ENCODE results near the gene C2CD4B.
A peak's percentile ranks its signal among the peaks of the same experiment; 100 is the strongest.

The C2CD4B gene

DNA sequence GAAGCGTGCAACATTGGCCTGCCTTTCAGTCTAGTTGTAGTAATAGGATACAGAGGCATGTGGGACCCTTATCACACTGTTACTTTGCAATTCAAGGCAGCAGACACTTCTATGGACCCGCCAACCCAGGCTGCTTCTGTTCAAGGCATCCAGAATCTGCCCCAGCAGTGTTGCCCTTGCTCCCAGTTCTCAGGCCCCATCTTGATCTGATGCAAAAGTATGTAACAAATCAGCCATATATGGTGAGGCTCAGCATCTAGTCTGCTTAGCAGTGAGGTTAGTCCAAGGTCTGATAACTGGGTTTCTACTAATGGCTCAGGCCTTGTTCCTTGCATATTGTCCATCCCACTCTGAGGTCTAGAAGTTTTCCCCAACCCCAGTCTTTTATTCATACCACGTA lies 17.9 kb downstream of the C2CD4B start:
- no peak for DNase-seq

DNA sequence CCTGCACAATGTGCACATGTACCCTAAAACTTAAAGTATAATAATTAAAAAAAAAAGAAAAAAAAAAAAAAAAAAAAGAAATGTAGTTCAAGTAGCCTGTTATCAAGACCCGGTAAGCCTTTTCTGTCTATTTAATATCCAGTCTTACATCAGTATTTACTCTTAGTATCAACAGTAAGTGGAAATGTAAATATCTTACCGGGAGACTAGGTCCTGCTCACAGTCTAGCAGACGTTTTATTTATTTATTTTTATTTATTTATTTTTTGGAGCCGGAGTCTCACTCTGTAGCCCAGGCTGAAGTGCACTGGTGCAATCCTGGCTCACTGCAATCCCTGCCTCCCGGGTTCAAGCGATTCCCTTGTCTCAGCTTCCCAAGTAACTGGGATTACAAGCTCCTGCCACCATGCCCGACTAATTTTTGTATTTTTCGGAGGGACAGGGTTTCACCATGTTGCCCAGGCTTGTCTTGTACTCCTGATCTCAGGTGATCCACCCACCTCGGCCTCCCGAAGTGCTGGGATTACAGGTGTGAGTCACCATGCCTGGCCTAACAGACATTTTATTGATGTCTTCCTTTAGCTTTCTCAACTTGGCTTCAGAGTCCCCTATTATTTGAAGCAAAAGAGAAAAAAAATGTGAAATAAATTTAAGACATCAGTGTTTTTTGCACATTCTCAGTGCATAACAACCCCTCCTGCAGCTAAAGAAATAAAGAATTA lies 19.9 kb downstream of the C2CD4B start:
- no peak for DNase-seq

DNA sequence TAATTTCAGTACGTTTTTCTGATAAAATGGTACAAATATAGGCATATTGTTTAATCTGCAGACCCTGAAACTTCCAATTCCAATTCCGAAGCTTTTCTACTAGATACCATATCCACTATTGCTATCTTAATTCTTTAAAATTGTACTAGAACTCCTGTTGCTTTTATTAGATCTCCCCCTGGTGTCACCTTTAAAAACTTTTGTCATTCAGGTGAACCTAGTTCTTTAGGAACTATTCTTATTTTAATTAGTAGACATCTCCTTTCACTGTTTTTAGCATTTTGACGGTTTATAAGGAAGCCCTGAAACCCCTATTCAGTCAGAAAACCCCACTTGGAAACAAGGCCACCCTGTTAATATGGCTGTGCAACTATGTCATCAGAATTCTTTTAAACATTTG lies 22.3 kb downstream of the C2CD4B start:
- DNase-seq = no peak

DNA sequence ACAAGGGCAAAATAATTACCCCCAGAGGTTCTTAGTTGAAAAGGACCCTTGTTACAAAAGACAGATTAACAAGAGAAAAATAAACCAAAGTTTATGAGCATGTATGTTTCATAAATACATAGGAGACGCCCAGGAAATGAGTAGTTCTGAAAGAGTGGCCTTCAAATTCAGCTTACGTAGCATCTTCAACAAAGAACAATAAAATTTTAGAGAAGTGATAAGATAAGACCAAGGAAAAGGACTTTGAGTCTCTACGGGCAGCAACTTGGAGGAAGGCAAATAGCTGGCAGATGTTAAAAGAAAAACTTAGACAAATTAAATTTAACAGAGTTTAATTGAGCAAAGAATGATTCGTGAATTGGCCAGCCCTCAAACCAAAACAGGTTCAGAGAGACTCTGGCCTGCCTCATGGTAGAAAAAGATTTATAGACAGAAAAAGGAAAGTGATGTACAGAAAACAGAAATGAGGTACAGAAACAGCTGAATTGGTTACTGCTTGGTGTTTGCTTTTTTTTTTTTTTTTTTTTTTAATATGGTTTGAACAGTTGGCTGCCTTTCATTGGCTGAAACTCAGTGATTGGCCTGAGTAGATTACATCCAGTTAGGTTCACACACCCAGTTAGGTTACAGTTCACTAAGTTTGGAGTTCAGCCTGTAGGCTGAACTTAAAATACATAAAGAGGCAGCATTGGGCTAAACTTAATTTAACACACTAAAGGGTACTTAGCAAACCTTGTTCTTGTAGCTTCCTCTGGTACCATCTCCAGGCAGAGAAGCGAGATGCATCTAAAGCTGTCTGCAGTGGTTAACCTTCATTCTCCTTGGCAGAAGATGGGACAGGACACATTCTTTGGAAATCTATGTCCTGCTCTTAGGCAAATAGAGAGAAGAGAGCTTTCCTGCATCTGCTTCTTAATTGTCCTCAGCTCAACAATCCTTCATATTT lies 23.2 kb downstream of the C2CD4B start:
- DNase-seq = no peak

DNA sequence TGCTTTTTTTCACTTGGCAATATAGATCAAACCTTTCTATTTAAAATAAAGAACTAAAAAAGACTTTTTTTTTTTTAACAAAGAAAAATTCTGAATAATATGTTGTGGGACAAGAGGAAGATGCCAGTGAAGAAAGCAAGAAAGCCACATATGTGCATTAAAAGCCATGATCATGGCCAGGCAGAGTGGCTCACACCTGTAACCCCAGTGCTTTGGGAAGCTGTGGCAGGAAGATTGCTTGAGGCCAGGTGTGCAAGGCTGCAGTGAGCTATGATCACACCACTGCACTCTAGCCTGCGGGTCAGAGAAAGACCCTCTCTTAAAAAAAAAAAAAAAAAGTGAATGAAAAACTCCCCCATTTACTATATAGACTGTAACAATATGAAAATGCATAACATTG lies 23.9 kb downstream of the C2CD4B start:
- DNase-seq = no peak

DNA sequence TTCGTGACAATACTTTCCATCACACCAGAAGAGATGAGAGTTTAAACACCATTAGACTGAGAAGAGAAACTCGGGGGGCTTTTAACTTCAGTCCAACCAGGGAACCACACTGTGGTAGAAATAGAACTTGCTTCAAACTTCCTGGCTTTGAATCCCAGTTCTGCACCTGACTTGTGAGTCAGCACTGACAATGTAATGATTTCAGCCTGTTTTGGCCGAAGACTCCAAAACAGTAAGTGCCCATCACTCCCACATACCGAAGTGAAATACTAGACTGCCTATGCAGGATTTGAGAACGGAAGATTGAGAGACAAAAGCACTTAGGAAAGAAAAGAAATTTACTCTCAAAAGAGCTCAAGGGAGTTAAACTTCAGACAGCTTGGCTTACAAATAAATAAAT lies 27.0 kb downstream of the C2CD4B start:
- DNase-seq = no peak

DNA sequence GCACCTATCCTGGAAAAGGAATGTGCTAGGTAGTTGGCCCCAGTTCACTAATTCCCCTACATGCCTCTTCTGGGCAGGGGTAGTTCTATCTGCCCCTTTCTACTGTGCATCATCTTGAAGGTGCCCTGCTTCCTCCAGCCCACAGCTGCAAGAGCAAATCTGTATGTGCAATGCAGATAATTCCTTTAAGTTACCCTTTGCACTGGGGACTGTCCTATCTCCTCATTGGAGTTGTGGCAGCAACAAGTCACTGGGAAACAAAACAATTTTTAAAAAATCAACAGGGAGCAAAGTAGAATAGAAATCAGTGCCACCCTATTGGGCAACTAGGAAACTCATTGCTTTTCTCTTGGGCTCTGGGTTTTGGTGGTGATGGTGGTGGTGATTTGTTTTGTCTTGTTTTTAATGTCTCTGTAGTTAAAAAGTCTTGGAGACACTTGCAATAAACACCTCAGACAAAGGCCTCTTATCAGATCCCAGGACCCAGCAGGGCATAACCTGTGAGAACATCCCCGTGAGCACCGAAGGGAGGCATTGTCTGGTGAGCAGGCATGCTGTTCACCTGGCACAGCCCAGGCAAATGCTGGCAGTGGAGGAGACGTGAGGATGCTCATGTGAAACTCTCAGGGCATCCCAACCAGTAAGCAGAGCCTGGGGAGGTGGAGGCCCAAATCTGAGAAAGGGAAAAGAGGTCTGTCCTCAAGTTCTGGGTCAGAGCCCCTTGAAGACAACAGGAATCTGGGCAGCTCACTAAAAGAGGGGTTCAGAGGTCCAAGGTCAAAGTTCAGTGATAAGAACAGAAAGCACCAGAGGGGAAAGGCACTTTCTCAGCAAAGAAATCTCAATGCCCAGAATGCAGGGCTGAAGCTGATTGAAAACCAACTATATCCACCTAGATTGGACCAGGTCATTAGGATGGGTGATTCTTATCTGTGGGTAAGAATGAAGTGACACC lies 27.9 kb downstream of the C2CD4B start:
- DNase-seq = no peak

DNA sequence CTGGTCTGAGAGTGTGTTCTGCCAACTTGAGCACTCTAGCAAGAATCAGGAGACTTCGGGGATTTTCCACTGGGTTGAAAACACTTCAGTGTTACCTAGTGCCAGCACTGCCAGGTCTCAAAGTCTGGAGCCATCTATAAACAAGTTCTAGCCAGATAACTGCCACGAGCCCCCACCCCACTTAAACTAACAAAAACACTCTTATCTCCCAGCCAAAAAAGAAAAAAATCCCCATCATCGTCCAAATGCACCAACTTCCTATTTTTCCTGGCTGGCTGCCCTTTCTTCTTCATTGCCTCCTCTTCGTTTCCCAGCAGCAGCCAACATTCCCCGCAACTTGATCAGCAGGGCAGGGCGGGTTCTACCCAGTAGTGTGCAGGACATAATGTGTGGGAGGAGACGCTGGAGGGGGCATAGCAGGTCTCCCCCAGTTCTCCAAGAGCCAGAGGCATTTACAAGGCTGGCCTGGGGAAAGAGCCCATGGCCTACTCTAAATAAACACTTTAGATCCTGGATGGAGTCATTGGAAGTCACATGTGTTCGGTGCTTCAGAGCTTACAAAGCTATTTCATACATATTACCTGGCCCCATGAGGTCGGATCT lies 29.5 kb downstream of the C2CD4B start:
- no peak for DNase-seq

DNA sequence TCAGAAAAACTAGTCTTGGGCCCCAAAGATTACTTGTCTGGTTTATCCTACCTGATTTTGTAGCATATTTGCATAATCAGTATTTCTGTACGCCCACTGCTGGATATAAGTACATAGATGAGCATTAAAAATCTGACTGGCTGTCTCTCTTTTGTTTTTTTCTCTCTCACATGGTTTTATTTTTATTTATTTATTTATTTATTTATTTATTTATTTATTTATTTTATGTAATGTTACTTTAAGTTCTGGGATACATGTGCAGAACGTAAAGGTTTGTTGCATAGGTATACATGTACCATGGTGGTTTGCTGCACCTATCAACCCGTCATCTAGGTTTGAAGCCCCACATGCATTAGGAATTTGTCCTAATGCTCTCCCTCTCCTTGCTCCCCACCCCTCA lies 31.9 kb downstream of the C2CD4B start:
- DNase-seq = no peak

DNA sequence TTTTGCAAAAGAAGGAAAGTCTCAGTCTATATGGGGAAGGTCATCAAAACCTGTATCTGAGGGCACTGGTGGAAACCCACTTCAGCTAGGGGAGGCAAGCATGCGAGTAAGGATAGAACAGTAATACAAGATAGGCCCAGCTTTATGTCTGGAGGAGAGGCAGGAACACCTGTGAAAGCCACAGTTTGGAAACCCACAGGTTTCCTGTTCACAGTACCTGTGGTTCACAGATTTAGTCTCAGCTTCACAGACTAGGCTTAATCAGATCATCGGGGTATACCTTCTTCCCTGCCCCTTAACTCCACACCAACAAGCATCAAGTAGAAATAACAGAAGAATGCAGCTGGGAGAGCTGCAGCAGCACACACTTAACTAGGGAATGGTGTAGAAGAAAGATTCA lies 36.2 kb downstream of the C2CD4B start:
- no peak for DNase-seq

DNA sequence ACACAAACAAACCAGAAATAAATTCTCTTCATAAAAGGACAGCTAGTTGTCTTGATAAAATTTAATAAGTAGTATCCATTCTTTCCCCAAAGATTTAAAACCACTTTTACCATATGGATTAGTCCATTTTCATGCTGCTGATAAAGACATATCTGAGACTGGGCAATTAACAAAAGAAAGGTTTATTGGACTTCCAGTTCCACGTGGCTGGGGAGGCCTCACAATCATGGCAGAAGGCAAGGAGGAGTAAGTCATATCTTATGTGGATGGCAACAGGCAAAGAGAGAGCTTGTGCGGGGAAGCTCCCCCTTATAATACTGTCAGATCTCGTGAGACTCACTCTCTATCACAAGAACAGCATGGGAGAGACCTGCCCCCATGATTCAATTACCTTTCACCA lies 38.7 kb downstream of the C2CD4B start:
- DNase-seq = no peak

DNA sequence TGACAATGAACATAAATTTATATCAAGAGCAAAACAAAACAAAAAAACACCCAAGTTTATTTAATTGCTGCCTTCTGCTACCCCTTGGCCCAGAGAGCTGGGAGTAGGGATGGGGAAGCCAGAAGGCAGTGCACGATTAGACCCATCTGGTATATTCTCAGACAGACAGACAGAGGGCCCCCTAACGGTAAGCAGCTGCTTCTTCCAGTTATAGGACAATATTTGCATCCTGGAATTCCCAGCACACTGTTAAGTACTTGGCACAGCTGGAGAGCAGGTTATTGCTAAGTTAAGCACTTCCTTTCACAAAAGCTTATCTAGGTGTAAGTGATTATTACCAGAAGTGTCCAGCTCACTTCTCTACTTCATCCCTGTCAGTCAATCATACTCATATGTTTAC lies 39.3 kb downstream of the C2CD4B start:
- peak; percentile 16 for DNase-seq

DNA sequence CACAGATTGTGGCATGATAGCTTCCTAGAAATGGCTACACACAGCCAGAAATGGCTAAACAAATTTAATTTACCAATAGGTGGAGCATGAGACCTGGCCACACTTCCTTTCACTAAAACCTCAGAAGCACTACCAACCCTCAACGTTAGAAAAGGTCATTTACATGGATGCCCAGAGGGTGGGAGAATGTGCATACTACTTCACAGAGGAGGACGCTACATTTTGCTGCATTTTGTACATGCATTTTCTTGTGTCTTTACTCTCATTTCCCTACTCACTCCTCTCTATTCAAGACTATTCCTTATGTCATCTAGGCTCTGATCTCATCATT lies 40.1 kb downstream of the C2CD4B start:
- peak; percentile 20 for DNase-seq

DNA sequence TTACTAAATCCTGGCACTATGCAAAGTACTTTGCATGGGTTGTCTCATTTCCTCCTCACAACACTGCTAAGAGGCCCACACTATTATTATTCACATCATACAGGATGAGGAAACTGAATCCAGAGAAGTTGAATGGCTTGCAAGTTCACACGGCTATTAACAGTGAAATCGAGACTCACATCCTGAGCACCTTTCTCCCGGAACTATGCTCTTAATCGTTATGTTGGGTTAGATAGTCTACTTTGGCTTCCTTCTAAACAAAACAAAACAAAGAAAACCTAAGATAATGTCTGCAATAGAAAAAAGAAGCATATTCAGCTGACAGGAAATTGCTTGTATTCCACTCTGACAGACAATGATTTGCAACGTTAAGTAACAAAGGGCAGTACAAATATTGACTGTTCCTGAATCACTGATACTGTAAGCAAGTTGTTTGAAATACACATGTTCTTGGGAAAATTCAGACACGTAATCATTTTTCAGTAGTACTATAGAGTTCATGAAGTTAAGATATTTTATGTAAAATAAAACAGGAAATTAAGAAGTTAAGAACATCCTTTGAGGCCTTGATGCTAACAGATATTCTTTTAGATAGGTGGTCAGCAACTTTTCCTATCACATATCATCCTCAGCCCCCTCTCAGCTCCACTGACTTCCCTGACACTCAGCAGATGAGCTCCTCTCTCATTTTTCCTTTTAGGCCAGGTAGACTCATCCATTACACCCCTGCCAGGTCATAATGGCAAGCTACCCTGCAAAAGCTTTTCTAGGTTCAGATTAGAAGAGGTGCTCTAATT lies 40.7 kb downstream of the C2CD4B start:
- DNase-seq = peak; percentile 67

DNA sequence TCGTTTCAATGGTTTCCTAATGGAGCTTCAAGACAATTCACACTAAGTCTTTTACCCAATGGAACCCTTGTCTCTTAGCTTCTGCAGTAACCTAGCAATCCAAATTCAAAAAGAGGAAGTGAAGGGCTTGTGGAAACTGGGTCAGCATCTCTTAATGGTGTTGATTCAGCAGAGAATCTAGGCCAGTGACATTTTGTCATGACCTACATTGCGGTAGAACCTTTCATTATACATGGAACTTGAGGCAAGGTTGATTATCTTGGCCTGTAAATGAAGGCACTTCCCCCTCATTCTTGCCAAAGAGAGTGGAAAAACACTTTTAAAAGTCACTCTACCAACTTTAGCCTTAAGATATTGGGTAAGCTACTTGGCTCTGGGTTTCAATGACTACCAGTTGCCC lies 42.8 kb downstream of the C2CD4B start:
- DNase-seq = no peak

DNA sequence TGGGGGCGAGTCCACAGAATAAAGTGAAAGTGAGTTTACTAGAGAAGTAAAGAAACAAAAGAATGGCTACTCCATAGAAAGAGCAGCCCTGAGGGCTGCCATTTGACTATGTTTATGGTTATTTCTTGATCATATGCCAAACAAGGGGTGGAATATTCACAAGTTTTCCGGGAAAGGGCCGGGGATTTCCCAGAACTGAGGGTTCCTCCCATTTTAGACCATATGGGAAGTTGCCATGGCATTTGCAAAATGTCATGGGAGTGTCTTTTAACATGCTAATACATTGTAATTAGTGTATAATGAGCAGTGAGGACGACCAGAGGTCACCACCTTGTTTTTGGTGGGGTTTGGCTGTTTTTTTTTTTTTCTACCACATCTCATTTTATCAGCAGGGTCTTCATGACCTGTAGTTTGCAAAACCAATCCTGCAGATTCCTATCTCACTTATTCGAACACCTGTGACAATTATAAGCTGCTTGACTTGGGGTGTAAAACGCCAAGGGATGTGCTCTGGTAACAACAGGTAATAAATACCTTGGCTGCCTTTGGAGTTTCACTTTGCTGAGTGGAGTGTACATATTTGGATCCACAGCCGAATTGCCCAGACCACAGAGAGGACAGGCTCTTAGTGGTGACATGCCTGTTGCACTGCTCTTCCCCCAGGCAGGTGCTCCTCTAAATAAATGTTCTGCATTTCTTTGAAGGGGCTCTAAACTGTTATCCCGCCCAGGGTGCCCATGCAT lies 43.6 kb downstream of the C2CD4B start:
- no peak for DNase-seq

DNA sequence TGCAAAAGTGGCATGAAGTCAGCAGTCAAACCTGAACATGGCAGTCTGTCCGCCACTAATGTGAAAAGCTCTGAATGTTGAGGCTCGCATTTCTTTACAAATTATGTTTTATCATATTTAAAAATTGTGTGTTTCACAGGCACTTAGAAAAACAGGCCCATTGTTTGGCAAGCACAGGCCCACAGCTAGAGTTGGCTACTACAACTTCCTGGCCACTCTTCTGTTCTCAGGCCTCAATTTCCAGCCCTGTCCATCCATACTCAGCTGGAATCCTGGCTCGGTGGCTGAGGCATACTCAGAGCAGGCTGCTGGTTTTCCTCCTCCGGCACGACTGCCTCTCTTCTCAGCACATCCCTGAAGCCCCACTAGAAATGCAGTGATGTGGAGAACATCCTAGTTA lies 44.3 kb downstream of the C2CD4B start:
- no peak for DNase-seq

DNA sequence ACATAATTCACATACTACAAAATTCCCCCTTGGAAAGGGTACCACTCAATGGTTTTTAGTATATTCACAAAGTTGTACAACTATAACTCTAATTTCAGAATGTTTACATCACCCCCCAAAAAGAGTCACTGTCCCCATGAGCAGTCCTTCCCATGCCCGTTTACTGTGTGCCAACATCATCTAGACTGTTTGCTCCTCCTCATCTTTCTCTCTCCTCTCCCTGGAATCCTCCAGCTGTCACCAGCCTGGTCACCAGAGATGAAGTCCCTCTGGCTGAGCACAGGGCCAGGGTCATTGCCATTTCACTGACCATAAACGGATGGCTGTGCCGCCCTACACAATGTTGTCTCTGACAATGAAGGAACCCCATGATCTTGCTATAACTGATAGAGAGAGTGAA lies 45.2 kb downstream of the C2CD4B start:
- no peak for DNase-seq

DNA sequence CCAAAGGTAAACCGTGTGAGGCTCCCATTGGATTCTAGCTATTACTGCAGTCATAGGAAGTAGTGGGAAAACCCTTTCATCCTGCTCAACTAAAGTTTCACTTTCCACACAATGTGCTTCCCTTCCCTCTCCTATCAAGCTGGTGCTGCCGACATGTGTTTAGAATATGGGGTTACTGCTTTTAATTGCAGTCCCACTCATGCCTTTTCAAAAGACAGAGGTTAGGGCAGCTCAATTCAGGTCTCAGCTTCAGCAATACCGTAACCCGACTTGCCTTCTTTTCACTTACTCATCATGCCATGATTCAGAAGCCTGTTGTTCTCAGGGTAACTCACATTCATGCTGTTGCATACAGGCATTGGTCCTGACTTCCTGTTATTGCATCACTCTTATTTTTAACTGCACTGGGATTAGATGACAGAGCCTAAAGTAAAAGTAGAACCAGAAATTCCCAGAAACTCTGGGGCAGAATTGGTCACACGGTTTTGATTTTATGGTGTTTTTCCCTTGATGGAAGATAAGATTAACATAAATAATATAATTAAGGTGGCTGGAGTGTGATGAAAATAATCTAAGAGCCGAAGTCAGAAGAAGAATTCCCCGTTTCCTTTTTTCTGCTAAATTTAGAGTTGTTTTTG lies 45.7 kb downstream of the C2CD4B start:
- DNase-seq = no peak

DNA sequence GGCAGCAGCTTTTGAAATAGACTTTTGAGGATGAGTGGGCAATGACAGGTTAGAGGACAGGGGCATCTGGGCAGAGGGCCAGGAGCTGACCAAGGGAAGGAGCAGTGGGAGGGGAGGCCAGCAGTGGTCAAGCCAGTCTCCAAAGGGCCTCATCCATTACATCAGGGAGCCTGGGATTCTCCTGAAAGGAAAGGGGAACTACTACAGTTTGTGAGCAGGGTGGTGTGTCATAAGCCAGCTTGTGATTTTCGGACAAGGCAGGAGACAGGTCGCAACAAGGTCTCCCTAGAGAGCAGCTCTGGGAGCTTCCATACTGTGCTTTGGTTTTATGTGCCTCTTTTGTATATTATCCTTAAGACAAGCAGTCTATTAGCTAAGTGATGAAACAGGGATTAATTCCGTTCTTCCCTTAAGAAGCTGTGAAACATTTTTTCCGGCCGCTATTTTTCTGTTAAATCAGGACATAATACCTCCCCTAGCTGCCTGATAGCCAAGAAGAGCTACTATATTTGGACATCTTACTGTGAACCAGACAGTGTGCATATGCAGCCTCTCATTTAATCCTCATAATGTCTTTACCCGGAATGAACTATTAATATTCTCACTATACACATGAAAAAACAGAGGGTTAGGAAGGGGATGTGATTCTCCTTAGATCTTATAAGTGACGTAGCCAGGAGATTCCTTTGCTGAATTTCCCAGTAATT lies 46.4 kb downstream of the C2CD4B start:
- DNase-seq = no peak
